ENCODE data around the gene DUSP2. TPM values are rescaled to one million over a fixed set of nuclear protein-coding genes. Genes with fewer than 3 reads are reported as not detected.
"Not testable (repeated sequence)": the region's sequence is repeated elsewhere in the genome, so short reads cannot be mapped to it uniquely, and the experiment has no call there.

Gene DUSP2
- total RNA-seq, 4 donors from 2014 or later, result 0.23 to 5.4 (median 0.40) TPM; not detected in 1

DNA sequence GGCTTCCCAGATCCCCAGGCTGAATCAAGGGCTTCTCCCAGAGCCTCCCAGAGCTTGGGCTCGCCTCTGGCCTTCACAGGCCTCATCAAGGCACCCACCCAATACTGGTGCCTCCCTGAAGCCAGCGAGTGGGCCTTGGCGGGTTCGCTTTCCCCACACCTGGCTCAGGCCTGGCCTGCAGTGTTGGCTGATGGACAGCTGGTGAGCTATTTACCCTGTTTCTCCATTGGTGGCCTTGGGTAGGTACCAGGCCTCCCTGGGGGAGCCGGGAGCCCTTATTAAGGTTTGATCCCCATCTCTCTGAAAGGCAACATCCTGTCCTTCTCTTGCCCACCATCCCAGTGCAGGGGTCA is 18.2 kb upstream of the DUSP2 start:
- Histone ChIP-seq H3K4me1 (no peaks in the 10 kb centered on the region), H3K9me3 (no peaks in the 10 kb centered on the region), H3K27me3 (peaks cover 14% of the 10 kb centered on the region), H3K27ac (no peak overlapping the region), H3K4me3 (no peak overlapping the region), H3K36me3 (no peaks in the 10 kb centered on the region)
- ATAC-seq, result no peak
- TF ChIP-seq POLR2A (IDR thresholded peaks at IDR 0.05) (no peak), EP300 (IDR thresholded peaks at IDR 0.05) (no peak), POLR2AphosphoS5 (IDR thresholded peaks at IDR 0.05) (no peak)
- TF ChIP-seq, protein P1, sequence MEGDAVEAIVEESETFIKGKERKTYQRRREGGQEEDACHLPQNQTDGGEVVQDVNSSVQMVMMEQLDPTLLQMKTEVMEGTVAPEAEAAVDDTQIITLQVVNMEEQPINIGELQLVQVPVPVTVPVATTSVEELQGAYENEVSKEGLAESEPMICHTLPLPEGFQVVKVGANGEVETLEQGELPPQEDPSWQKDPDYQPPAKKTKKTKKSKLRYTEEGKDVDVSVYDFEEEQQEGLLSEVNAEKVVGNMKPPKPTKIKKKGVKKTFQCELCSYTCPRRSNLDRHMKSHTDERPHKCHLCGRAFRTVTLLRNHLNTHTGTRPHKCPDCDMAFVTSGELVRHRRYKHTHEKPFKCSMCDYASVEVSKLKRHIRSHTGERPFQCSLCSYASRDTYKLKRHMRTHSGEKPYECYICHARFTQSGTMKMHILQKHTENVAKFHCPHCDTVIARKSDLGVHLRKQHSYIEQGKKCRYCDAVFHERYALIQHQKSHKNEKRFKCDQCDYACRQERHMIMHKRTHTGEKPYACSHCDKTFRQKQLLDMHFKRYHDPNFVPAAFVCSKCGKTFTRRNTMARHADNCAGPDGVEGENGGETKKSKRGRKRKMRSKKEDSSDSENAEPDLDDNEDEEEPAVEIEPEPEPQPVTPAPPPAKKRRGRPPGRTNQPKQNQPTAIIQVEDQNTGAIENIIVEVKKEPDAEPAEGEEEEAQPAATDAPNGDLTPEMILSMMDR (IDR thresholded peaks at IDR 0.05), result no peak
- 50% methylated on average over 1 of the region's 5 CpGs; no CpG with 5 or more reads in 1 of the 2 donors for WGBS, 2 donors (ENCODE audit: low coverage in 1 of 2)

DNA sequence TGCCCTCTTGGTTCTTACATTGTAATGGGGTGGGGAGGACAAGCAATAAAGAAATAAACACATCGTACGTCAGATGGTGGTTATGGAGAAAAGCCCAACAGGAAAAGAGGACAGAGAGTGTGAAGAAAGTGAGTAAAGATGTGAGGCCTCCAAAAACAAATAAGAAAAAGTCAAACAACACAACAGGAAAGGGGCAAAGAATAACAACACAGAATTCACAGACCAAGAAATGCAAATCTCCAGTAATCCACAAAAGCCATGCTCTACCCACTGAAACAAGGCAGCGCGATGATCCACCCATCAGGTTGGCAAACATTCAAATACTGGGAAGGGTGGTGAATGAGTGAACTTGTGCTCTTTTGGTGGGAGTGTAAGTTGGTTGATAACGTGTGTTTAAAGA is 16.7 kb upstream of the DUSP2 start:
- Histone ChIP-seq H3K9me3 (no peaks in the 10 kb centered on the region), H3K36me3 (no peaks in the 10 kb centered on the region), H3K27me3 (peaks cover 19% of the 10 kb centered on the region), H3K4me1 (no peaks in the 10 kb centered on the region), H3K4me3 (no peak overlapping the region), H3K27ac (no peak overlapping the region)
- TF ChIP-seq EP300 (IDR thresholded peaks at IDR 0.05) (no peak), POLR2A (IDR thresholded peaks at IDR 0.05) (no peak), POLR2AphosphoS5 (IDR thresholded peaks at IDR 0.05) (no peak)
- TF ChIP-seq, protein P1 (IDR thresholded peaks at IDR 0.05), result no peak
- WGBS, 2 donors (ENCODE audit: low coverage in 1 of 2), result 25 to 49% methylated on average over 5 of the region's 5 CpGs
- ATAC-seq, result no peak

DNA sequence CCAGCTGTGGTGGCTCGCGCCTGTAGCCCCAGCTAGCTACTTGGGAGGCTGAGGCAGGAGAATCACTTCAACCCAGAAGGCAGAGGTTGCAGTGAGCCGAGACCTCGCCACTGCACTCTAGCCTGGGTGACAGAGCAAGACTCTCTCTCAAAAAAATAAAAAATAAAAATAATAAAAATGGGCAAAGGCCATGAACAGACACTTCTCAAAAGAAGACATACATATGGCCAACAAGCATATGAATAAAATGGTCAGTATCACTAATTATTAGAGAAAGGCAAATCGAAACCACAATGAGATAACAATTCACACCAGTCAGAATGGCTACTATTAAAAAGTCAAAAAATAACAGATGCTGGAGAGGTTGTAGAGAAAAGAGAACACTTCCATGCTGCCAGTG is 15.1 kb upstream of the DUSP2 start:
- WGBS, 2 donors (ENCODE audit: low coverage in 1 of 2), result 96 to 100% methylated on average over 3 of the region's 5 CpGs
- H3K4me1 ChIP-seq, H3K27ac ChIP-seq, H3K36me3 ChIP-seq, H3K9me3 ChIP-seq, ATAC-seq, H3K4me3 ChIP-seq: not testable (repeated sequence)
- H3K27me3 ChIP-seq, result peaks cover 24% of the 10 kb centered on the region

DNA sequence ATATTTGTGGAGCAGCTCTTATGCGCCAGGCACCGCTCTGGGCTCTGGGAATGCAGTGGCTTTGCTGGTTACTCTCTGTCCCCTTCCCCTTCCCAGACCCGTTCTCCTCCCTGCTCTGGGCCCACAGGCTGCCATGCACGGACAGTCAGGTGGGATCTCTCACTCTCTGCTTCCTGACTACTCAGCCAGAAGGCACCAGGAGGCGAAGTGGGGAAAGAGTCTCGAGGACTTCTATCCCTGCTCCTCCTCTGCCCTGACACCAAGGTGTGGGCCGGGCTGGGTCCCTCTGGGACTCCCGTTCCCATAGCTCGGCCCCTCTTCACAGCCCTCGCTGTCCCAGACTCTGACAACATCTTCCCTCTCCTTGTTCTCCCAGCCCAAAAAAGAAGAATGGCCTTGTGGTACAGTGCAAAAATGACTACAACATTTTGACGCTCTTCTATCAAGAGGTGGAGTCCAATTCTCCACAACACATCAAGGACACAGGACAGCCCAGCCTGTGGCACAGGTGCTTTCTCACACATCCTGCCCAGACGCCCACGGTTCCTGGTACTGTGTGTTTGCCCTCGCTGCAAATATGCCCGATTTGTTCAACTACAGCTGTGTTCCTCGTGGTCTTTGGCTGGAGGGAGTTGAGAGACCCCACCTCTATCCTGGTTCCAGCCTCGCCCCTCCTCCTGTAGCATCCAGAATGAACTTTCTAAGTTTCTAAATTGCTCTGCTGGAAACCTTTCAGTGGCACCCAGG is 14.0 kb upstream of the DUSP2 start:
- Histone ChIP-seq H3K36me3 (no peaks in the 10 kb centered on the region), H3K27ac (no peak overlapping the region), H3K9me3 (no peaks in the 10 kb centered on the region), H3K27me3 (peaks cover 15% of the 10 kb centered on the region), H3K4me3 (no peak overlapping the region), H3K4me1 (no peaks in the 10 kb centered on the region)
- WGBS, 2 donors (ENCODE audit: low coverage in 1 of 2), result 75 to 96% methylated on average over 4 to 13 of the region's 17 CpGs
- ATAC-seq, result no peak
- TF ChIP-seq POLR2A (IDR thresholded peaks at IDR 0.05) (no peak), EP300 (IDR thresholded peaks at IDR 0.05) (no peak), POLR2AphosphoS5 (IDR thresholded peaks at IDR 0.05) (no peak)
- TF ChIP-seq, protein P1 (IDR thresholded peaks at IDR 0.05), result no peak

DNA sequence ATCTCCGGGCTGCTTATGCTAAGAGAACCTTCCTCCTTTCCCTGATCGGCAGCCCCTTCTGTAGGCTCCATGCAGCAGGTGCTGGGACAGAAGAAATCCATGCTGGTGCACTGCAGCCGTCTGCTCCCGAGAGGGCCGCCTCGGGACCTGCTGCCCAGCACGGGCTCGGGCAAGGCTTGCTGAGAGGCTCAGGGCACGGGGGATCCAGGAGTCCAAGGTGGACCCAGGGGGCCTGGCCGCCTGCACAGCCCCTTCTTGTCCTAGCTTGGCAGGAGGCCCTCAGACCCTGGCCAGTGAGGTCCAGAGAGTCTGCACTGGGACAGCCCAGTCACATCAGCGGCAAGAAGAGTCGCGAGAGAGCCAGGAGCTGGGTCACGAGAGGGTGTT is 13.3 kb upstream of the DUSP2 start:
- Histone ChIP-seq H3K27ac (no peak overlapping the region), H3K27me3 (peaks cover 10% of the 10 kb centered on the region), H3K4me1 (no peaks in the 10 kb centered on the region), H3K36me3 (no peaks in the 10 kb centered on the region), H3K4me3 (no peak overlapping the region), H3K9me3 (no peaks in the 10 kb centered on the region)
- WGBS, 2 donors (ENCODE audit: low coverage in 1 of 2), result 78% methylated on average over 2 of the region's 14 CpGs; no CpG with 5 or more reads in 1 of the 2 donors
- TF ChIP-seq EP300 (IDR thresholded peaks at IDR 0.05), result no peak
- ATAC-seq, result no peak
